M059J (cell line): ENCODE data around the gene CREM. TPM values are rescaled to one million over a fixed set of nuclear protein-coding genes. Genes with fewer than 3 reads are reported as not detected.

ENCODE experiments used
- DNase-seq: peaks from one replicate; pipeline ENCODE4 v3.0.0-alpha.2; 2012; ENCODE audit warnings: low read depth
- total RNA-seq: library from RNA; depleted of rRNA; stranded (reverse); fragments of >200 nt; shearing (Covaris generic); gene quantifications from 2 replicates; pipeline ENCODE4 v1.2.3, GENCODE V29; 2014

The CREM gene
- total RNA-seq, 1 experiment from 2014 or later = 35.2 TPM

DNA sequence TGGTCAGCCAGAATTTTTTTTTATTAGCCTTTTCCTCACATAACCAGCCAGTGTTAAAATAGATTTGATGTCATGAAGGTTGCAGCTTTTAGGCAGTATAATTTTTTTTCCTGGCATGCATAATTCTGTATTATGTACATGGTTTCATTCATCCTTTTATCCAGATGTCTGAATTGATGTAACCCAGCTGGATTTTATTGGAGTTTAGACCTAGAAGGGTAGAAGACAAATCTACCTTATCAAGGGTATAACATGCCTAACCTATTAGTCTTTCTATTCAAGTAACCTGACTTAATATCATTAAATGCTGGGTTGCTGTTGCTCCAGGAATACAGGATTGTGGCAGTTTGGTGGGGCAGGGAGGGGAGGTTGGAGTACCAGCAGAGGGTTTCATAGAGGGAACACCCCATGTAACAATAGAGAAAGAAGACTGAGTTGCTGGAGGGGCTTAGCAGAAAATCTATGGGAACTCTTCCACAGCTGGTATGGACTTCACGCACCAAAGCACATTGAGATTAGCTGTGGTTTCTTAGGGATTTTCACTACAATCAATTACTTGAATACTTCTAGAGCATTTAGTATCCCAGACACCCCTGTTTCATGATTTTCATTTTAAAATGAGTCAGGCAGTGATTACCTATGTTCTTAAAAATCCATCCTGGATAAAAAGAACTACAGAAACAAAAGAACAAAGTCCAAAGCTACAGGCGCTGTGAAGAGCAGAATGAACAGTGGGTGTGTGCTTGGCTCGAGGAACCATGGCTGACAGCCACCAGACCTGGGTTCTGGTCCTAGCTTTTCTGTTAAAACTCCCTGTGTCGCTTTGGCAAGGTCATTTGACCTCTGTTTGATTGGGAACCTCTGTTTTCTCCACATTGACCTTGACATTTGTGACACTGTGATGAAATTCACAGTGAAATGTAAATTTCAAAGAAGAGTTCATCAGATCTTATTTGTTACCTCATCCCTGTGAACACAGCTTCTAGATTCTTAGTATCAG lies 93.5 kb downstream of the CREM start:
- no peak for DNase-seq

GRCh38 chr10:35223016-35223415 lies 96.4 kb downstream of the CREM start:
- no peak for DNase-seq

GRCh38 chr10:35224045-35224740 lies 97.5 kb downstream of the CREM start:
- DNase-seq = no peak

DNA sequence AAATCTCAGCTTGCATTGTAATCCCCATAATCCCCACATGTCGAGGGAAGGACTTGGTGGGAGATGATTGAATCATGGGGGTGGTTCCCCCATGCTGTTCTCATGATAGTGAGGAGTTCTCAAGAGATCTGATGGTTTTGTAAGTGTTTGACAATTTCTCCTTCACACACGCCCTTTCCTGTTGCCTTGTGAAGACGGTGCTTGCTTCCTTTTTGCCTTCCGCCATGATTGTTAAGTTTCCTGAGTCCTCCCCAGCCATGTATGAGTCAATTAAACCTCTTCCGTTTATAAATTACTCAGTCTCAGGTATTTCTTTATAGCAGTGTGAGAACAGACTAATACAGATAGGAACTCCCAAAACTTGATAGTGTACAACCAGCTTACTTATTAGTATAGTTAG lies 98.6 kb downstream of the CREM start:
- DNase-seq = no peak

DNA sequence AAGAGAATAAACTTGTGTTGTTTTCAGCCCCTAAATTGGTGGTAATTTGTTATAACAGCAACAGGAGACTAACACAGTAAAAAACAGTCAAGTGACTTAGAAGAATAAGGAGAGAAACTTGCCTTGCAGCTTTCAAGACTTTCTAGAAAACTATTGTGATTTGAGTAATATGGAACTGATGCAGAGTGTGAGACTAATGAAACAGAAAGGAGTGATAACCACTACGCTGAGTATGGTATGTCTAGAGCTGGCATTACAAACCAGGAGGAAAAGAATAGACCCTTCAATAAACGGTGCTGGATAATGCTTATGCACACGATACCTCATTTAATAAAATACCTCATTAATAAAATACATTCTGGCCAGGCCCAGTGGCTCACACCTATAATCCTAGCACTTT lies 99.9 kb downstream of the CREM start:
- no peak for DNase-seq

DNA sequence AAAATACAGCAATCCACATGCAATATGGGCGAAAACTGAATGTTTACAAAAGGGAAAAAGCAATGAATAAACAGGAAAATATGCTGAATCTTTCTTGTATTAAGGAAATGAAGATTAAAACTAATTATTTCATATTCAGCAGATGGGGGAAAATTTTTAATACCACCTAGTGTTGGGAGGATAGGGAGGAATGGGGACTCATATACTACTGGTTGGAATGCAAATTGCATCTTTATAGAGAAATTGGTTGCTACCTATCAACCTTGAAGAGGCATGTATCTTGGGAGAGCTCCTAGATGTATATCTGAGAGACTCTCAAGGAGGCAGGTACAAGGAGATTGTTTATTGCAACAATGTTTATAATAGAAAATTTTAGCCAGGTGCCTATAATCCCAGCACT lies 101.4 kb downstream of the CREM start:
- no peak for DNase-seq

GRCh38 chr10:35231646-35232045 lies 105.0 kb downstream of the CREM start:
- no peak for DNase-seq

DNA sequence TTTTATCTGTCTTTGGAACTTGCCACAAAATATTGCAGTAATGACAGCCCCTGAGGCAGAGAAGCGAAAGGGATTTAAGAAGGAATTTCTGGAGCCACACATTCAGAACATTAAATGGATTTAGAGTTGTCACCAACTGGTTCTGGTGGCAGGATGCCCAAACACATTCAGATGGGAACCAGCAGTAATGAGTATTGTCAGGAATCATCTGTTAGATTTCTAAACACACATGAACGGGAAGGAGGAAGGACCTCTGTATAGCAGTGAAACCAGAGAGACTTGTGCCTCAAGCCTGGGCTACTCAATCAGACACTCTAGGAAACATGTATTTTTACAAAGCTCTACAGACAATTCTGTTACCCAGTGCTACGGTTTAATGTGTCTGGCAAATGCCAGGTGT lies 105.9 kb downstream of the CREM start:
- no peak for DNase-seq

DNA sequence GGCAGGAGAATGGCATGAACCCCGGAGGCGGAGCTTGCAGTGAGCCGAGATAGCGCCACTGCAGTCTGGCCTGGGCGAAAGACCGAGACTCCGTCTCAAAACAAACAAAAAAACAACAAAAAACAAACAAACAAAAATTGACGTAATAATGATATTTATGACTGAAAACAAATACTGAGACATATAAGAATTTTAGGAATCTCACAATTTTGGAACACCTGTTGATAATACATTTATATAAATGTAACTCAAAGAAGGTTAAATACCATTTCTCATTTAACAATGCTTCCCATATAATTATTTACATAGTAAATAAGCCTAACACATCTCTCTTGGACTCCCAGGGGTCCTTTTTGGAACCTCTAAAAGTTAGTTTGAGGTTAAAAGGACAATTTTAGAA lies 107.4 kb downstream of the CREM start:
- DNase-seq = no peak

GRCh38 chr10:35236739-35237138 lies 110.1 kb downstream of the CREM start:
- DNase-seq = peak; percentile 22

DNA sequence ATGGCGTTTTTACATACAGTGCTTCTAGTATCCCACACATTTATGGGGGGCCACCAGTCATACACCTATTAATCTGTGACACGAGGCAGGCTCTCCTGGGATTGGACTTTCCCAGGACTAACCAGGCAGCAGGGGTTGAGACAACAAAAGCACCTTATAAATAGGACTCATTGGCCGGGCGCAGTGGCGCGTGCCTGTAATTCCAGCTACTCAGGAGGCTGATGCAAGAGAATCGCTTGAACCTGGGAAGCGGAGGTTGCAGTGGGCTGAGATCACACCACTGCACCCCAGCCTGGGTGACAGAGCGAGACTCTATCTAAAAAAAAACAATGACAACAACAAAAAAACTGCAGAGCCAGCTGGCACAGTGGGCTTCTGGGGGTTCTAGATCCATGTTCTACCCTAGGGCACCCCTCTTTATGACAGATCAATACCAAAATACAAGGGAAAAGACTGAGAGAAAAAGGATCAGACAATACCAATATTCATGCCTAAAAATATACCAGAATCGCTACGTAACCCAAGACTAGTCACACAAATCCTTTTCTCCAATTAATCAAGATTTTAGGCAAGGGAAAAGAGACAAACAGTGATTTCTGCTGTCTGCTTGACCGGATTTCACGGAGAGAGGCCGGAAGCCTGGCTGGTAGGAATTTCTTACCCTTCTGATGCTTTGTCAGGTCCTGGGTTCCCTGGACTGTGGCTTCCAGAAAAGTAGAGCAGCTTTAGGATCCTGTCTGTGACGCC lies 111.3 kb downstream of the CREM start:
- DNase-seq = no peak

DNA sequence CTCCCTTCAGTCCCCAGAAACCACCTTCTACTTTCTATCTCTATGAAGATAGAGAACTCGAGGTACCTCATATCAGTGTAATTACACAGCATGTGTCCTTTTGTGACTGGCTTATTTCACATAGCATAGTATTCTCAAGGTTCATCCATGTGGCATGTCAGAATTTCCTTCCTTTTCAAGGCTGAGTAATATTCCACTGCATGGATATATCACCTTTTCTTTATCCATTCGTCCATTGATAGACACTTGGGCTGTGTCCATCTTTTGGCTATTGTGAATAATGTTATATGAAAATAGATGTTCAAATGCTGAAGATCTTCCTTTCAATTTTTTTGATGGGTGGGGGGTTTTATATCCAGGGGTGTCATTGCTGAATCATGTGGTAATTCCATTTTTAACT lies 117.9 kb downstream of the CREM start:
- DNase-seq = no peak

GRCh38 chr10:35246770-35247343 lies 120.2 kb downstream of the CREM start:
- no peak for DNase-seq

DNA sequence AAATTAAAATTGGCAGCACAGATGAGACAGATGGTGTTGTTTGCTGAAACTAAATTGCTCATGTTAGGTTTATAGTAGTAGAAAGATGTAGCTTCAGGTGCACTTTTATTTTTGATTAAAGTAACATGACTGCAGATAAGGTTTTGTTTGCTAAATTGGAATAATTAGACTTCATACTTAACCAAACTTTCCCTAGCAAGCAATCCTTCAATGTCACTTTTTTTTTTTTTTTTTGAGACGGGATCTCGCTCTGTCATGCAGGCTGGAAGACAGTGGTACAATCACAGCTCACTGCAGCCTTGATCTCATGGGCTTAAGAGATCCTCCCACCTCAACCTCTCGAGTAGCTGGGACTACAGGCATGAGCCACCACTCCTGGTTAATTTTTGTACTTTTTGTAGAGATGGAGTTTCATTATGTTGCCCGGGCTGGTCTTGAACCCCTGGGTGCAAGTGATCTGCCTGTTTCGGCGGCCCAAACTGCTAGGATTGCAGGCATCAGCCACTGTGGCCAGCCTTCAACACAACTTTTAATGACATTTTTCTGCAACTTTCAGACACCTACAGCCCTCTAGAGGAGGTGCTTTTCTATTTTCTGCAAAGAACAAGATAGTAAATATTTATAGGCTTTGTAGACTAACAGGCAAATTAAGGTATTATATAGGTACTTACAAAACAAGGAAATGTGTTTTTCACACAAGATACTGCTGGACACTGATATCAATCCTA lies 124.9 kb downstream of the CREM start:
- no peak for DNase-seq

DNA sequence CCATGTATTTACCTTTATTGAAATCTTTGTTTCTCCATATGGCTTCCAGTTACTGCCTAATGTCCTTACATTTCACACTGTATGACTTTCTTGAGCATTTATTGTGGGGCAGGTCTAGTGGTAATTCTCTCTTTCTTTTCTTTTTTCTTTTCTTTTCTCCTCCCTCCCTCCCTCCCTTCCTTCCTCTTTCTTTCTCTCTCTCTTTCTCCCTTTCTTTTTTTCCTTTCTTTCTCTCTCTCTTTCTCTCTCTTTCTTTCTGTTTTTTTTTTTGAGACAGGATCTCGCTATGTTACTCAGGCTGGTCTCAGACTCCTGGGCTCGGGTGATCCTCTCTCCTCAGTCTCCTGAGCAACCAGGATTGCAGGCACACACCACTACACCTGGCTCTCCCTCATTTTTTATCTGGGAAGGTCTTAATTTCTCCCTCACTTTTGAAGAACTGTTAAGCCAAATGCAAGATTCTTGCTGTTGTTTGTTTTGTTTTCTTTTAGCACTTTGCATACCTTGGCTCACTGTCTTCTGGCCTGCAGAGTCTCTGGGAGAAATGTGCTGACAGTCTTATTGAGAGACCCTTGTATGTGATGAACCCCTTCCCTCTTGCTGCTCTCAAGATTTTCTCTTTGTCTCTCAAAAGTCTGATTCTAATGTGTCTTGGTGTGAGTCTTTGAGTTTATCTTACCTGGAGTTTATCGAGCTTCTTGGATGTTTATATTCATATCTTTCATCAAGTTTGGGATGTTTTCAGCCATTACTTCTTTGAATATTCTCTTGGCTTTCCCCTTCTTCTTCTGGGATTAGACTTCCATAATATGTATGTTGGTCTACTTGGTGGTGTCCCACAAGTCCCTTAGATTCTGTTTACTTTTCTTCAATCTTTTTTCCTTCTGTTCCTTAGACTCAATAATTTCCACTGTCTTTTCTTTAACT lies 130.7 kb downstream of the CREM start:
- DNase-seq = no peak

DNA sequence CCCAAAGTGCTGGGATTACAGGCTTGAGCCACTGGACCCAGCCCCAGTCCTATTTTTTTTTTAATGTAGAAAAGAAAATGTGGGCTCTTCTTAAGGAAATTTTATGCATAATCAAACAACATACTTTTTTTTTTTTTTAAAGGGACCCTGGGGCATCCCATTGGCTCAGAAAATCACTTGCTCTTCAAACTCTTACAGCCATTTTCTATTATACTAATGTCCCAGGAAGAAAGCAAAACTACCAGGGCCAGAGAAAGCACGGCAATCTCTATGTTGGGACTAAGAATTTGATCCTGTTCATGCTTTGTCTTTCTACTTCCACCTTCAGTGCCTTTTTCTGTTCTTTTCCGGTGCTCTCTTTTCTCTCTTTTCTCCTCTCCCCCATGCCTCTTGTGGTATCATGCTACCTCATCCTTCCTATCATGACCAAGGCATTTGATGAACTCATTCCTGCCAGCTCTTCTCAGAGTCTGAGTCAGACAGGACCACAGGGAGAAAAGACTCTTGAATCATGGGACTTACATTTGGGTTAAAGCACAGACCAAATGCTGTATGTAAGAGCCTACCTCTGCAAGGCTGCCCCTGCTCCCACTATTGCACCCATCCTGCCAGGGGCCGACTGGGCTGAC lies 133.2 kb downstream of the CREM start:
- peak; percentile 92 for DNase-seq

DNA sequence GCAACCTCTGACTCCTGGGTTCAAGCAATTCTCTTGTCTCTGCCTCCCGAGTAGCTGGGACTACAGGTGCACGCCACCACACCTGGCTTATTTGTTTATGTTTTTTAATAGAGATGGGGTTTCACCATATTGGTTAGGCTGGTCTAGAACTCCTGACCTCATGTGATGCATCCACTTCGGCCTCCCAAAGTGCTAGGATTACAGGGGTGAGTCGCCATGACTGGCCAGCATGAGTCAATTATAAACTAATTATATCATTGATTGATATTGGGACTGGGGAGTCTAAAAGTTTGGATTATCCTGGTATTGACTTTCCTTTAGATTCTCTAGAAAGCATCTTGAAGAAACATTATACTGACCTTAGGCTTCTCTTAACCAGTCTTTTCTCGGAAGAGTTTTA lies 135.8 kb downstream of the CREM start:
- peak; percentile 25 for DNase-seq
